BLaER1 (cell line): ENCODE measurements around the gene ARIH1.

Experiments
- H3K27ac ChIP-seq: shearing (Covaris generic); formaldehyde crosslinking; 2 replicates; pipeline ENCODE4 v1.8.1; 2022
- H3K27me3 ChIP-seq: shearing (Covaris generic); formaldehyde crosslinking; 2 replicates; pipeline ENCODE4 v1.8.1; 2022
- H3K36me3 ChIP-seq: shearing (Covaris generic); formaldehyde crosslinking; 2 replicates; pipeline ENCODE4 v1.8.1; 2022
- H3K4me1 ChIP-seq: shearing (Covaris generic); formaldehyde crosslinking; 2 replicates; pipeline ENCODE4 v1.8.1; 2022
- H3K4me2 ChIP-seq: shearing (Covaris generic); formaldehyde crosslinking; 2 replicates; pipeline ENCODE4 v1.8.1; 2022
- H3K4me3 ChIP-seq: shearing (Covaris generic); formaldehyde crosslinking; 2 replicates; pipeline ENCODE4 v1.8.1; 2022
- H3K9ac ChIP-seq: shearing (Covaris generic); formaldehyde crosslinking; 2 replicates; pipeline ENCODE4 v1.8.1; 2022
- H3K9me3 ChIP-seq: shearing (Covaris generic); formaldehyde crosslinking; 2 replicates; pipeline ENCODE4 v1.8.1; 2022
- H4K20me1 ChIP-seq: shearing (Covaris generic); formaldehyde crosslinking; 2 replicates; pipeline ENCODE4 v1.8.1; 2022
- Cebpa-rat ChIP-seq: shearing (Covaris generic); IDR thresholded peaks from 2 replicates; pipeline ENCODE4 v1.8.1; 2022

Gene ARIH1

DNA sequence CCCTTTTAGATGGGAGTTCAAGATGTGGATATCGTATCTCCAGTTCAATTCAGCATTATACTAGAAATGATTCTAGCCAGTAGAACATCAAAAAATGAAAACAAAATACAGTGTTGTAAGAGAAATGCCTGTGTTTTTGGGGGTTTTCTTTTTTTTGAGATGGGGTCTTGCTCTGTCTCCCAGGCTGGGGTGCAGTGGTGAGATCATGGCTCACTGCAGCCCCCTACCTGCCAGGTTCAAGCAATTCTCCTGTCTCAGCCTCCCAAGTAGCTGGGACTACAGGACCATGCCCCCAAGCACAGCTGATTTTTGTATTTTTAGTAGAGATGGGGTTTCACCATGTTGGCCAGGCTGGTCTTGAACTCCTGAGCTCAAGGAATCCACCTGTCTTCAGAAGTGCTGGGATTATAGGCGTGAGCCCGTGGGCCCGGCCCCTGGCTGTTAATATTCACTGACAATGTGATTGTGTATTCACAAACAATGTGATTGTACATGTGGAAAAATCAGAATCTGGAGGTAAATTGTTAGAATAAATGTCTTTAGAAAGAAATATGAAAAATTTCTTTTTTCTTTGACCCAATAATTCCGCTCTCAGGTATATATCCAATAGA is 59.0 kb downstream of the ARIH1 start:
- H3K4me3 ChIP-seq, result no peak overlapping the region
- peaks cover 29% of the 10 kb centered on the region for H3K4me1 ChIP-seq
- no peak overlapping the region for H3K9ac ChIP-seq
- TF ChIP-seq Cebpa-rat, result no peak
- H3K27ac ChIP-seq, result no peak overlapping the region
- H3K4me2 ChIP-seq, result peak overlapping the region; percentile 12; the same call in 1 of the 2 replicates
- H3K9me3 ChIP-seq, result peaks cover 18% of the 10 kb centered on the region
- peaks cover 93% of the 10 kb centered on the region for H4K20me1 ChIP-seq
- peaks cover 47% of the 10 kb centered on the region for H3K36me3 ChIP-seq
- H3K27me3 ChIP-seq, result no peaks in the 10 kb centered on the region

DNA sequence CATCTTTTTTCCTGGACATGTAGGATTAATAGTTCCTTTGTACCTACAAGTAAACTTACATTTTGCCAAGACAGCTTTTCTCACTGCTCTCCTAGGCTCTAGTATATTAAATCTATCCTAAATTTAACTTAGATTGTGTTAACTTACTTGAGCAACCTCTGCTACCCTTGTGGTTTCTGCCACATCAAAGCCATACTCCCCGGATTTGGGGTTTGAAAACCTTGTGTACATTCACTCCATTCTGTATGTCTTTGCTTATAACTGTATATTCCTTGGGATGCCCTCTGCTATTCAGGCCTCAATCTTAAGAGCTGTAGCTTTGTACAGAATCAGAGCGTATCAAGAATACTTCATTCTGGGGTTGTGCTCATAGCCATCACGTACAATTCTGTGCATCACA is 60.4 kb downstream of the ARIH1 start:
- Histone ChIP-seq H3K4me3 (no peak overlapping the region), H3K9ac (no peak overlapping the region), H3K9me3 (peaks cover 33% of the 10 kb centered on the region), H3K27ac (no peak overlapping the region), H4K20me1 (peaks cover 89% of the 10 kb centered on the region), H3K36me3 (peaks cover 47% of the 10 kb centered on the region), H3K4me2 (peak overlapping the region; percentile 12), H3K4me1 (peaks cover 29% of the 10 kb centered on the region), H3K27me3 (no peaks in the 10 kb centered on the region)
- no peak for TF ChIP-seq Cebpa-rat

DNA sequence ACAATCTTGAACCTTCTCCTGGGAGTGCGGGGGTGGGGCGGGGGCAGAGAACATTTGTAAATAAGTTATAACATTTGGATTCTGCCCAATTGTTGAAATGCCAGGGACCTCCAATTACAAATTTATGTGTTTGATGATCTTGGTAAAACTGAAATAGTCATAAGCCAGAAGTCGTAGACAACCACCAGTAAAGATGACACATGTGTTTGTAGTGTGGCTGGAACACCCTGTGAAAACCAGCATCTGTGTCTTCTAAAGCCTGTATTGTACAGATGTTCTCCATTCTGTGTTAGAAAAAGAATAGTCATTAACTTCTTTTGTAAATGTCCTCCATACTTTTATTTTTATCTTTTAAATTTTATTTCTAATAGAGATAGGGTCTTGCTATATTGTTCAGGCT is 61.8 kb downstream of the ARIH1 start:
- no peak overlapping the region for H3K27ac ChIP-seq
- no peaks in the 10 kb centered on the region for H3K27me3 ChIP-seq
- H3K9me3 ChIP-seq, result peaks cover 47% of the 10 kb centered on the region
- peaks cover 58% of the 10 kb centered on the region for H3K36me3 ChIP-seq
- H3K4me2 ChIP-seq, result no peak overlapping the region
- H3K4me3 ChIP-seq, result no peak overlapping the region
- peaks cover 81% of the 10 kb centered on the region for H4K20me1 ChIP-seq
- H3K4me1 ChIP-seq, result peaks cover 29% of the 10 kb centered on the region
- no peak for TF ChIP-seq Cebpa-rat
- no peak overlapping the region for H3K9ac ChIP-seq

DNA sequence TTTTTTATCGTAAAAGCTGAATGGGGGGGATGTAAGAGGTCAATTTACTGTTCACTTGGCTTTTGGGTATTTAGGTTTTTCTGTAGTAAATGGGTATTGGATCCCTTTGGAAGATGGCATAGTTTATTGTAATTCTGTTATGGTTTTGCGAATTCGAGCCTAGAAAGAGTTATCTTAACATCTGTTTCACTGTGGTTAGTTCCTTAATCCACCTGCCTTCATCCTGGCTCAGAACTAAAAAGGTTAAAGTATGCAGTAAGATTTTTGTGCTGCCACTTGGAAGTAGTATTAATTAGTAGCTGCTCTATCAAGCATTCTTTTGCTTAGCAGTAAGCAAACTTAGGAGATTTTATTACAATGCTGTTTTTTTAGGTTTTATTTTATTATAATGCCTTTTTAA is 62.4 kb downstream of the ARIH1 start:
- Histone ChIP-seq H3K27ac (no peak overlapping the region), H3K36me3 (peaks cover 61% of the 10 kb centered on the region), H3K9me3 (peaks cover 51% of the 10 kb centered on the region), H4K20me1 (peaks cover 81% of the 10 kb centered on the region), H3K27me3 (no peaks in the 10 kb centered on the region), H3K4me1 (peaks cover 29% of the 10 kb centered on the region), H3K9ac (no peak overlapping the region), H3K4me3 (no peak overlapping the region), H3K4me2 (no peak overlapping the region)
- no peak for TF ChIP-seq Cebpa-rat

DNA sequence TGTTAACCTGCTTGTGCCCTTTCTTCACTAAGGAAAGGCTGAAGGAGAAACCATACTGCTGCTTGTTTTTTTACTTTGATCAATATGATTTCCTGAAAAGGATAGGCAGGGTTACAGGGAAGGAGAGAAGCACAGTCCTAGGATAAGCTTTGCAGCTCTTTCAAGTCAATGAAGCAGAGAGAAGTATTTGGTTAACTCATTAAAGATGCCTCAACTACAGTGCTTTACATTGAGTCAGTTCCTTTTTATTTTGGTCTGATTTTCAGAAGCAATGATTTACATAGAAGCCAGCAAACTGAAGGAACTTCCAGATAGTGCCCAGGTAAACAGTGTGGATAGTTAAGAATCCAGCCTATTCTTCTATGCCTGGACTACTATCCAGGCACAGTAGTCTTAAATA is 64.8 kb downstream of the ARIH1 start:
- Histone ChIP-seq H4K20me1 (peaks cover 81% of the 10 kb centered on the region), H3K4me1 (peaks cover 17% of the 10 kb centered on the region), H3K4me2 (no peak overlapping the region), H3K9ac (no peak overlapping the region), H3K9me3 (peaks cover 54% of the 10 kb centered on the region), H3K36me3 (peaks cover 67% of the 10 kb centered on the region), H3K27ac (no peak overlapping the region), H3K4me3 (no peak overlapping the region), H3K27me3 (no peaks in the 10 kb centered on the region)
- TF ChIP-seq Cebpa-rat, result no peak

DNA sequence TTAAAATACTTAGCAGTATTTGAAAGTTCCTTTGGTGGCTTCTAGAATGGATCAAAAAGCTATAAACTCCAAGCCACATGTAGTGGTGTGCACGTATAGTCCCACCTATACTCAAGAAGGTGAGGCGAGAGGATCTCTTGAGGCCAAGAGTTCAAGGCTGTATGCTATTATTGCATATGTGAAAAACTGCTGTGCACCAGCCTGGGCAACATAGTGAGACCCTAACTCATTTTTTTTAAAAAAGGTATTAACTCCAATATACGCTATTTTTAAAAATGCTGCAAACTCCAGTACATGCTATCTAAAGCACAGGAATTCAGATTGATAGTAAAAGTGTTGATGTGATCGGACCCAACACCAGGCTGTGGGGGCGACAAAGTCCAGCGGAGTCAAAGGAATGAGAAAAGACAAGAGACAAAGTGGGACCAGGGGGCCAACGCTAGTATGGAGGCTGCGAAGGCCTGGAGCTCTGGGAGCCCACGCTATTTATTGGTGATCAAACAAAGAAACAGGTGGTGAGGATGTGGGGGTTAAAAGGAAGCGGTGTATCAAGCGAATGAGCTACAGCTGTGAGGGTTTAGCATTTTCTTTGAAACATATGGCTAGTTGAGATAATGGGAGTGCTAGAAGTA is 66.6 kb downstream of the ARIH1 start:
- Histone ChIP-seq H3K27me3 (no peaks in the 10 kb centered on the region), H3K4me1 (no peaks in the 10 kb centered on the region), H3K27ac (no peak overlapping the region), H3K4me2 (no peak overlapping the region), H3K36me3 (peaks cover 77% of the 10 kb centered on the region), H3K9me3 (peaks cover 54% of the 10 kb centered on the region), H4K20me1 (peaks cover 81% of the 10 kb centered on the region), H3K9ac (no peak overlapping the region), H3K4me3 (no peak overlapping the region)
- TF ChIP-seq Cebpa-rat, result no peak

DNA sequence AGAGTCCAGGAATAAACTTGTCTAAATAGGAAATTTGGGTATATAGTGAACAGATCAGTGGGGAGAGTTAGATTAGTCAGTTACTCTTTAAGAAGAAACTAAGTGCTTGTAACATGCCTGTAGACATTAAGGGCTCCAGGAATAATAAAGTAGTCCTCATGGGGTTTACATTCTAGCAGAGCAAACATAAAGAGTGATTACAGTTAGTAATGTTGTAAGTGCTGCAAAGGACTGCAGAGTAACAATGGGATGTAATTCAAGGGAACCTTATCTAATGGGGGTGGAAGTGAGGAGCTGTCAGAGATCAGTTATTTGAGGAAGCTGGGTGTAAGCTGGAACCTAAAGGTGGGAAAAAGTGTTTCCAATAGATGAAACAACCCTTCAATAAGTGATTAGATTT is 67.5 kb downstream of the ARIH1 start:
- H3K9ac ChIP-seq, result no peak overlapping the region
- no peaks in the 10 kb centered on the region for H3K4me1 ChIP-seq
- H3K36me3 ChIP-seq, result peaks cover 77% of the 10 kb centered on the region
- no peak overlapping the region for H3K4me2 ChIP-seq
- H3K27ac ChIP-seq, result no peak overlapping the region
- peaks cover 45% of the 10 kb centered on the region for H3K9me3 ChIP-seq
- no peak for TF ChIP-seq Cebpa-rat
- no peak overlapping the region for H3K4me3 ChIP-seq
- peaks cover 81% of the 10 kb centered on the region for H4K20me1 ChIP-seq
- H3K27me3 ChIP-seq, result no peaks in the 10 kb centered on the region

DNA sequence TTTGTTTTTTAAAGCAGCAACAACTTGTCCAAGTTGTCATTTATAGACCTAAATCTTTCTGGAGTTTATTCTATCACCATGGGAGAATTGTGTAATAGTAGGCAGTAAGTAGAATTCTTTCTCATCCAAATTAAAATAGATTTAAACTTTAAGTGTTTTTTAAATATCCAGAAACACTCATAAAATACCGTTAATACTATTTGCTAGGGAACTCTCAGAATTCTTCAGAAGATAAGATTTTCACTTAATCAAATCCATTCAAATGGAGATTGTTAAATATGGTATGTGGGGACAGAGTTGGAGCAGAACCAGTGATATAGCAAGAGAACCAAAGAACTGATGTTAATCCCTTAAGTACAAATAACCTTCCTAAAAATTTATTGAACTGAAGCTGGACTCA is 71.0 kb downstream of the ARIH1 start:
- Histone ChIP-seq H3K36me3 (peaks cover 71% of the 10 kb centered on the region), H3K4me1 (no peaks in the 10 kb centered on the region), H3K4me2 (no peak overlapping the region), H4K20me1 (peaks cover 98% of the 10 kb centered on the region), H3K9ac (no peak overlapping the region), H3K27ac (no peak overlapping the region), H3K4me3 (no peak overlapping the region), H3K9me3 (peaks cover 15% of the 10 kb centered on the region), H3K27me3 (no peaks in the 10 kb centered on the region)
- no peak for TF ChIP-seq Cebpa-rat

DNA sequence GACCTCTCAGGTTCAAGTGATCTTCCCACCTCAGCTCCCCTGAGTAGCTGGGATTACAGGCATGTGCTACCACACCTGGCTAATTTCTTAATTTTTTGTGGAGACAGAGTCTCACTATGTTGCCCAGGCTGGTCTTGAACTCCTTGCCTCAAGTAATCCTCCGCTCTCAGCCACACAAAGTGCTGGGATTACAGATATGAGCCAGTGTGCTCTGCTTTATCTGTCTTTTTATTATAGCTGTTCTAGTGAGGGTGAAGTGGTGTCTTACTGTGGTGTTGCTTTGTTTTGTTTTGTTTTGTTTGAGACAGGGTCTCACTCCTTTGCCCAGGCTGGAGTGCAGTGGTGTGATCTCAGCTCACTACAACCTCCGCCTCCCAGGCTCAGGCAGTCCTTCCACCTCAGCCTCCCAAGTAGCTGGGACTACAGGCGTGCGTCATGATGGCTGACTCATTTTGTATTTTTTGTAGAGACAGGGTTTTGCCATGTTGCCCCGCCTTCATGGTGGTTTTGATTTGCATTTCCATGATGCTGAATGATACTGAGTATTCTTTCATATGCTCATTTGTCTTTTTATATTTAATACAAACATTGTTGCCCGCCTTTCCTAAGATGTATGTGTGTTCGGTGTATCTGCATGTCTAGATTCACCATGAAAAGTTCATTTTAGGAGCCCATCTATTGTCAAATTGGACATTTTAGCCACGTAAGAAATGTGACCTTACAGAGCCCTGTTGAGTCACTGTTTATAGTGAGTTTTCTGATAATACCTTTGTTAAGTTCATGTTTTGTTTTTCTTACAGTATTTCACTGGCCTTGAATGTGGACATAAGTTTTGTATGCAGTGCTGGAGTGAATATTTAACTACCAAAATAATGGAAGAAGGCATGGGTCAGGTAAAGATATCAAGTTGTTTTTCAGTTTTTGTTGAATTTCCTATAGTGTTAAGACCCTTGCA is 80.6 kb downstream of the ARIH1 start:
- Histone ChIP-seq H3K27ac (no peak overlapping the region), H3K4me2 (no peak overlapping the region)

DNA sequence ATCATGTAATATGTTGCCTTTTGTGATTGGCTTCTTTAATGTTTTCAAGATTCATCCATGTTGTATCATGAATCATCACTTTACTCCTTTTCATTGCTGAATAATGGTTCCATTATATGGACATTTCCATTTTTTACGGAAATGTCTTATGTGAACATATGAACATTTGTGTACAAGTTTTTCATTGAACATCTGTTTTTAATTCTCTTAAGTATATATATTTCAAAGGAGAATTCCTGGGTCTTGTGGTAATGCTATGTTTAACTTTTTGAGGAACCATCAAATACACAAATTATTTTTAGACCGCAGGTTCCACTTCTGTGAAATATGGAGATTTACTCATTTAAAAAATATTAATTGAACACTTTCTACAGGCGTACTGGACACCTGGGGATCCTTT is 85.7 kb downstream of the ARIH1 start:
- H3K9ac ChIP-seq, result no peak overlapping the region
- no peak overlapping the region for H3K27ac ChIP-seq
- peaks cover 94% of the 10 kb centered on the region for H3K36me3 ChIP-seq
- no peak overlapping the region for H3K4me3 ChIP-seq
- H3K4me2 ChIP-seq, result no peak overlapping the region
- no peaks in the 10 kb centered on the region for H3K4me1 ChIP-seq
- no peaks in the 10 kb centered on the region for H3K27me3 ChIP-seq
- peaks cover 100% of the 10 kb centered on the region for H4K20me1 ChIP-seq
- no peak for TF ChIP-seq Cebpa-rat
- no peaks in the 10 kb centered on the region for H3K9me3 ChIP-seq

More for the DNA sequence above, 80.6 kb downstream of the ARIH1 start:
- no peaks in the 10 kb centered on the region for H3K27me3 ChIP-seq
- H4K20me1 ChIP-seq, result peaks cover 100% of the 10 kb centered on the region
- no peak overlapping the region for H3K4me3 ChIP-seq
- H3K36me3 ChIP-seq, result peaks cover 80% of the 10 kb centered on the region
- no peaks in the 10 kb centered on the region for H3K9me3 ChIP-seq
- H3K9ac ChIP-seq, result no peak overlapping the region
- H3K4me1 ChIP-seq, result no peaks in the 10 kb centered on the region
- no peak for TF ChIP-seq Cebpa-rat
